NCI-H2227 (cell line): ENCODE results near the gene PARVB.

Experiments
- DNase-seq: peaks from one replicate; lab custom pipeline; 2025; ENCODE audit not compliant: unreplicated experiment; lab: John Stamatoyannopoulos, UW

PARVB gene

DNA sequence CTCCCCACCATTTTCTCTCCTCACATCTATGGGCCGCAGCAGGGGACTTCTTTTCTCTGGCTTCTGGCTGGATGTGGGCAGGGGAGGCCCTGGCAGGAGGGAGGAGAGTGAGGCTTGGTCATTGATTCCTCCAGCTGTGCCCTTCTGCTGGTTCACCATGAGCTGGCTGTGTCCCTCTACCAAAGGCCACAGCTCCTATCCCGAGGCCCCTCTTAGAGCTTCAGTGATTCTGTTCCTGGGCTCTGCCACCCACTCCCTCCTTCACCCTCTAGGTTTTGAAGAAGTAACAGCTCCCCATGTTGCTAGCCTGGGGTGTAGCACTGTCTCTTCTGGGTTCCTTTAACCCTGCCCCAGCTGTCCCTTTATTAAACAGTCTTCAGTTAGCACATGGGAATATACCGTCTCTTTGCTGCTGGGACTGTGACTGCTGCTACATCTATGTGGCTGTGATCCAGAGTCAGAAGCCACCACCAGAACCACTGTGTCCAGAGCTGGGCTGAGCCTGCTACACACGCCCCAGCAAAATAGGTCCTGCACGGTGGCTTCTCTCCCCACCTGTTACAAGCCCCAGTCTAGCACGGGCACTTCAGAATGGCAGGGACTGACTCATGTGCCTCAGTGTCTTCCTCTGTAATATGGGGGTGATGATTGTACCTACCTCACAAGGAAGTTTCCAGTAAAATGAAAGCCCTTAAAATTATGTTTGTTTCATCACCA lies 156.0 kb downstream of the PARVB start:
- no peak for DNase-seq

DNA sequence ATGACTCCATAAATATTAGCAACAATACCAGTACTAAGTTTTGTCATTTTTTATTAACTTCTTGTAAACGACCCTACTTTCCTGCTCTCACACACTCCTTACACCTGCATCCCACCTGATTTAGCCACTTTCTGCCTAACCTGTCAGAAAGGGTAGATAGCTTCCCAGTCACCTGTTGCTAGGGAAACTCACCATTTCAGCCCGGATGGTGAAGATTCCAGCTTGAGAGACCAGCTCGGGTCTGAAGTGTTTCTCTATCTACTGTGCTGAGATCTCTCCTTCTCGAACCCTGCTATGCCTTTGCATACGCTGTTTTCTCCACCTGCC lies 156.6 kb downstream of the PARVB start, which contains the start of gene PARVG:
TSS of gene PARVG (plus strand) at position 220 of the 327 bp plus-strand sequence. CDS start 2,405 bp downstream, outside the sequence.
- DNase-seq: no peak

DNA sequence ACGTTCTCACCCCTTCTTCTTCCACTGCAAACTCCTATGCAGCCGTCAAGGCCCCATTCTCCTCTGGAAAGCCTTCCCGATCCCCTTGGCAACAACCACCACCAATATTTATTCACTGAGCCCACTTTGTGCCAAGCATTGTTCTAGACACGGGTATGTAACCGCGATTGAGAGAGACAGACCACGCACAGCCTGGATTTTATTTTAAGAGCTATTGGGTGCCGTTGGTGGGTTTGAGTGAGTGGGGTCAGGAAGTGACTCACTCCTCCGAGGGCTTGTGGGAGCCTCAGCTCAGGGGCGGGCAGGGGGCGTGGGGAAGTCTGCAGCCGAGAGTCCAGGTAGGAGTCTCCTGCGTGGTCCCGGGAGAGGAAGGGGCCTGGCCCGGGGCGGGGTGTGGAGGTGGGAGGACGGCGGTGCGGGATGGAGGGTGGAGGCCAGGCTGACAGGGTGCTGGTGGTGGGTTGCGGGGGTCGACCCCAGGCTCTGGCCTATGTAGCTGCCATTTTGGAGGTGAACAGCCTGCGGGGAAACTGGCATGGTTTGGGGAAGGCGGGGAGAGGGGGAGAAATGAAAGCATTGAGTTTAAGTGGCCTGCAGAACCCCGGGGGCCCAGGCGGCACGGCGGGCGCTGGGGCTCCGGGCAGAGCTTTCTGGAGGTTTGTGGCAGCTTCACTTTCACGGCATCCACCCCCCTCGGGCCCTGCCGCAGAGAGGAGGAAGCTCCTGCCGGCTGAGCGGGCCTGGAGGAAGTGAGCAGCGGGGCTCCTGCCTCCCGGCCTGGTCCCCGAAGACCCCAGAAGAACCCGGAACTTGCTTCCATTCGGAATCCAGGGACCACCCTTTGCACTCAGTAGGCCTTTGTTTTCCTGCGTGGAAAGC lies 157.2 kb downstream of the PARVB start:
- no peak for DNase-seq

DNA sequence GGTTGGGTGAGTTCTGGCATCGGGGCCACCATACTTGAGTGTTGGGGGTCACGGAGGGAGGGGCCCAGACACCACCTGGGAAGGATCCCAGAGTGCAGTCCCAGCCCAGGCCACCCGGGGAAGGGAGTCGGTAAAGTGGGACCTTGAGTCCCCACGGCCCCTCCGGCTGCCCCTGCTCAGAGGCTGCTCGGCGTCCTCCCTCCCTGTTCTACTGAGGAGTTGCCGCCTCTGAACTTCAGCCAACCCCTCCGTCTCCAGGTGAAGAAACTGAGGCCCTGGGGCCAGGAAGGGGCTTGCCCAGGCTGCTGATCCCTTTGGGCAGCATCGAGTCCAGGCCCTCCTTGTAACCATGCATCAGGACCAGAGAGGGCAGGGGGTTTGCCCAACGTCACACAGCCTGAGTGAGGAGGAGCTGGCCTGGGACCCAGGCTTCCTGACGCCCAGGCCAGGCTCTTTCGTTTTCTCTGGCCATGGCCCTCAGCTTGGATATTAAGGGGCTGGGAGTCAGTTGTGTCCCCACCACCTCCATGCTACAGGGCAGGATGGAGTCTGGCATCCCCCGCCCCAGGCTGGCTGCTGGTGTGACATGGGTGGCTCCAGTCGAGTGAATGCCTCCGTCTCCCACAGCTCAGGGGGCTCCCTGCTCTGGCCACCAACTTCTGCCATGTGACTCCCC lies 157.9 kb downstream of the PARVB start:
- no peak for DNase-seq

DNA sequence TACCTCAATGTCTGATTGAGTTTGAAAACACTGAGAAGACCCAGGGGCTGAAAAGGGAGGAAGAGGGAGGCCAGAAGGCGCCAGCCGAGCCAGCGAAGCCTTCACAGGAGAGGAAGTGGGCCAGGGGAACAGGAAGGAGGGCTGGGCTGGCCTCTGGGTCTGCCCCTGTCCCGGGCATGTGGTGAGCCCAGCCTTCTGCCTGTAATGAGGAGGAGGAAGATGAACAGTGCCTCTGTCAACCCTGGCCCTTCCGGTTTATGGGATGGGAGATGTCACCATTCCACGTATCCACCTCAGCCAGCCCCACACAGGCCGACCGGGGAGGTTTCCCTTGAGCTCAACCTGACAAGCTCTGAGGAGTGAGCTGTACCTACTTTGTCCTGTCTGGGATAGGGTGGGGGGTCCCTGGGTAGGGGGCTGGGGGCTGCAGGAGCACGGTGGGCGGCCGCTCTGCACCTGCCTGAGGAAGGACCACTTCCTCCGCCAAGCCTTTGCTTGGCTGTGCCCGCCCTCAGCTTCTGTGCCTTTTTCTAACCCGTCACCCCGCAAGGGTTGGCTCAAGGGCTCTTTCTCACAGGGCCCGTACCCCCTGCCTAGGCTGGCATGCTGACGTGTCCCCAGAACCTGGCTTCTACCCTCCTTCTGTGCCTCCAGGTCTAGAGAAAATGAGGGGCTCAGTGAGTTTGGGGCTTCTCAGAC lies 158.6 kb downstream of the PARVB start:
- no peak for DNase-seq

DNA sequence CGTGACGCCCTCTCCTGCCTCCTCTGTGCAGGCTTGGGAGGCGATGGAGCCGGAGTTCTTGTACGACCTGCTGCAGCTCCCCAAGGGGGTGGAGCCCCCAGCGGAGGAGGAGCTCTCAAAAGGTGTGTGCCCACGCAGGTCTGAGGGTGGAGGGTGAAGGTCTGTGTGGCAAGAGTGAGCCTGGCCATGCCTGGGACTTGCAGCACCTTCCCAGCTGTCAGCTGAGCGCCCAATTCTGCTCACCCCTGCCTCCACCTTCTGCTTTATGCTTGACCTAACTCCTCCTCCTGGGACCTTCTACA lies 159.1 kb downstream of the PARVB start:
- no peak for DNase-seq

DNA sequence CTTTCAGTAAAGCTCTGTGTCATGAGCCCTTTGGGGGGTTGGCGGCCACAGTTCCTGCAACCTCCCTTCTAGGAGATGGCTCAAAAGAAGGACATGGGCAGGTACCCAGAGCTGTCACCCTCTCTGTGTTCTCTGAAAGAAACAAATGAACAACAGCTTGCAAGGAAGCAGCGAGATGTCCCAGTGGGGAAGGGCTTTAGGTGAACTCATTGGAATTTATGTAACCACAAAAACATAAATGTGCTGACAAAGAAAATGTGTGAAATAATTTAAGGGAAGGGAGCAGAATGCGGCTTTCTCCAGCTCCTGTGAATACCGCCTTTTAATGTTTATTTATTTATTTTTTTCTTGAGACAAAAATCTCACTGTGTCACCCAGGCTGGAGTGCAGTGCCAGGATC lies 159.9 kb downstream of the PARVB start:
- no peak for DNase-seq

DNA sequence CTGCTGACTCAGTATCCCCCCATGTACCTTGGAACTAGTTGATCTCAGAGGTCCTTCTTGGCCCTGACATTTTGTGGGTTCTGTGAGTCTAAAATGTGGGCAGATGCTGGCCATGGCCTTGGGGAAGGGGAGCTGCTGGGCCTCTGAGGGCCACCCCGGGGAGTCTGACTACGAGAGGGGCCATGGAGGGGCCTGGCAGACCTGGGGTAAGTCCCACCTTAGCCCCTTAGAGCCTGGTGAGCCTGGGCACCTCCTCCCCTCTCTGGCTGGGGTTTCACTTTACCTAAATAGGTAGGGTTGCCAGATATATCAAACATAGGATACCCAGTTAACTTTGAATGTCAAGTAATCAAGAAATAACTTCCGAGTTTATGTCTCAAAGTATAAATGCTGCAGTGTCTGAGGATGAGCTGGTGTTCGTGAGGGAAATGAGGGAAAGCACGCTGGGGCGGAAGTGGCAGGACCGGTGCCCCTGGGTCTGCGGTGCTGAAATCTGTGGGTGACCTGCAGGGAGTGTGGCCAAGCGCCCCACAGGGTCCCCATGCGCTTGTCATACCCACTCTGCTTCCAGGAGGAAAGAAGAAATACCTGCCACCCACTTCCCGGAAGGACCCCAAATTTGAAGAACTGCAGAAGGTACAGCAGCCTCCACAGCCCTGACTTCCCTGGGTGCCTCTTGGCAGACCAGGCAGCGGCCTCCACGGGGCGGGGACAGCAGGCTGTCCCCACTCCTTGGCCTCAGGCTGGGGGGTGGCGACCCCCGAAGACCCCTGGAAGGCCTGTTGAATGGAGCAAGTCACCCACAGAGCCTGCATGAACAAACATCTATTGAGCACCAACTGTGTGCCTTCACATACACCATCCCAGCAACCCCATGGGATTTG lies 161.4 kb downstream of the PARVB start:
- no peak for DNase-seq

DNA sequence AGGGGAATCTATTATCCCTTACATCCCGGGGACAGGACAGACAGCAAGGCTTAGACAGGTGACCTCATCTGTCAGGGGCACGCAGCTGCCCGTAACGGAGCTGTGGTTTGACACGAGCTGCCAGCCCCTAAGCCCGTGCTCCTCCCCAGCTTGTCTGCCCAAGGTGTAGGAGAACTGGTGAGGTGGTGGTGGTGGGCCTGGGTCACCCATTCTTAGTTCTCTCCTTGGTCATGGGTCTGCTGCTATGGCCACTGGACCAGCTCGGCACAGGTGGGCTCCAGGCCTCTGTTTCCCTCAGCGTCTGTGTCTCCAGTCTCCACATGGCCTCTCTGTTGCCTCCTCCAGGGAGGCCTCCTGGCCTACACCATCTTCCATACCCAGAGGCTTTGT lies 162.0 kb downstream of the PARVB start:
- no peak for DNase-seq

DNA sequence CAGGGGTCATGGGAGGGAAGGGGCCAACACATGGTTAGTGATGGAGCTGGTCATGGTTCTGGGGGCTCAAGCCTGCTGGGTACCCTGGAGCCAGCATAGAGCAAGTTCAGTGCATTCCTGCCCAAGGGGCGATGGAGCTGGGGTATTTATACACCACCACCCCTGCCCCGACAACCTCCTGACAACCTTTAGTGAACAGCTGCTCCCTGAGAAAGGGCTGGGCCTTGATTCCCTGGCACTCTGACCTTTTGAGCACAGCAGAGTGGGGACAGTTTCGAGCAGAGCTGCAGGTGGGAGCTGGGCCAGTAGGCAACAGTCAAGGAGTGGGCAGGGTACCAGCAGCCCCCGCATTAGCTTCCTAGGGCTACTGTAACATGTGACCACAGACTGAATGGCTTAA lies 162.6 kb downstream of the PARVB start:
- DNase-seq: no peak

DNA sequence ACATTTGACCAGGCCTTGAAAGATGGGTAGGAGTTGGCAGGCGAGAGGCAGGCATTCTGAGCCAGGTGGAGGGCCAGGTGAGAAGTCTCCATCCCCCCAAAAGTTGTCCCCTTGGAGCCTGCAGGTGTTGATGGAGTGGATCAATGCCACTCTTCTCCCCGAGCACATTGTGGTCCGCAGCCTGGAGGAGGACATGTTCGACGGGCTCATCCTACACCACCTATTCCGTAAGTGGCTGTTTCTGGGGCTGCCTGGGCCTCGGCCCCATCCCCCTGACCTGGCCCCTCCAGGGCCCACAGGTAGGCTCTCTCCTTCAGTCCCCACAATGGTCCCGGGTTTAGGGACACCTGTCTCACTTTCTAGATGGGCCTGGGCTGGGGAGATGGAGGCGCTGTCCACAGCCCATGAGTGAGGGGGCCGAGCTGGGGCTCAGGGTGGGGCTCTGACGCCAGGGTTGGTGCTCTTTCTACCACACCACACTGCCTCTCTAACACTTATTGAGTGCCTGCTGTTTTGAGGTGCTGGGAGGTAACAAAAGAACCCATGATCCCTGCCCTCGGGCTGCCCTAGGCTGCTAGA lies 163.6 kb downstream of the PARVB start:
- no peak for DNase-seq

DNA sequence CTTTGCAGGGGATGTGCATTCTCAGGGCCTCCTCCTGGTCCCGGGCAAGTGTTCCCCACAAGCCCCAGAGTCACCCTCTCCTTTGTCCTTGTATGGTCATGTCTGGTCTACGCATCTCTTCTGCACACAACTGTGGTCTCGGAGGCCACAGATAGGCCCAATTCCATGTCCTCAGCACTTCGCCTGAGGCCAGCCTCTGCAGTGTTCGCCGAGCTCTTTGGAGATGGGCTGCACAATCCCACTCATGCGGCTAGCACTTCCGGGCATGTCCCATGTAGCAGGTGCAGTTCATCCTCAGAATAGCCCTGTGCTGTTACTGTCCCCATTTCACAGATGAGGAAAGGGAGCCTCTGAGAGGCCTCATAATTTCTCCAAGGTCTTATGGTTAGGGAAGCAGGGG lies 164.2 kb downstream of the PARVB start:
- no peak for DNase-seq

DNA sequence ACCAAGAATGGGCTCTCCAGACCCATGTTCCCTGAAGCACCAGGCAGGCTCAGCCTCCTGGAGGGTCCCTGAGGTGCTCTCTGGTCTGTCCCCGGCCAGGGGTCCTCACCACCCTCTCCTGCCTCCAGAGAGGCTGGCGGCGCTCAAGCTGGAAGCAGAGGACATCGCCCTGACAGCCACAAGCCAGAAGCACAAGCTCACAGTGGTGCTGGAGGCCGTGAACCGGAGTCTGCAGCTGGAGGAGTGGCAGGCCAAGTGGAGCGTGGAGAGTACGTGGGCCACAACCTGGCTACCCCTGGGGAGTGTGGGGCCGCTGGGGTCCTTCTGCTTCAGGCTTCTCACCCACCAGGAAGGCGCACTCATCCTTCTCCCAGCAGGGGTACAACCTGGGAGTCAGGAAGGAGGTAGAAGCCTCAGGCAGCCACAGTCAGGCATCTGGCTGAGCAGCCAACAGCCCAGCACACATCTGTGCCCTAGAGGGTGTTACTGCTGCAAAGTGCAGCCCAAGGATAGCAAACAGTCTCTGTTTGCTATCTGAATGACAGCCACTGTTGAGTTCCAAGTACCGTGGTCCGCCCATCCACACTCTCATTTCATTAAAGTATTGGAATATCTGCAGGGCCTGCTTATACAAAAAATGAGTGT lies 165.0 kb downstream of the PARVB start:
- DNase-seq: no peak

DNA sequence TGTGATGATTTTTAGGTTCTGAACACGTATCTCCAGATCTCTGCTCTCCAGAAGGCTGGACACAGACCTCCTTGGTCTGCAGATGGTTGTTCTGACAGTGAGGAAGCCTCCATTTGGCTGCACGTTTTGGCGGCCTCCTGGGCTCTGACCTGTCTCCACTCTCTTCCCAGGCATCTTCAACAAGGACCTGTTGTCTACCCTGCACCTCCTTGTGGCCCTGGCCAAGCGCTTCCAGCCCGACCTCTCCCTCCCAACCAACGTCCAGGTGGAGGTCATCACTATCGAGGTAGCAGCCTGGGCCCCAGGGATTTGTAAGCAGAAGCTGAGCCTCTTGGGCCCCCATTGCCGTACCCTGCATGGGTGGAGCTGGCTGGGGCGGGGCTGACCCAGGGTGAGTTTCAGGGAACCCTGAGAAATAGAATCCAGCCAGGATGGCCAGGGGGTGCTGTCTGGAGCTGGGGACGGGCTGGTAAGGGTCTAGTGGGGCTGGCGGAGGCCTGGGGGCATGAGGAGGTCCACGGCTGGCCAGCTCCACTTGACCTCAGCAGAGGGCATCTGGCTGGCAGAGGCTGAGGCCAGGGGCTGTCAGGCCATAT lies 166.4 kb downstream of the PARVB start:
- no peak for DNase-seq

DNA sequence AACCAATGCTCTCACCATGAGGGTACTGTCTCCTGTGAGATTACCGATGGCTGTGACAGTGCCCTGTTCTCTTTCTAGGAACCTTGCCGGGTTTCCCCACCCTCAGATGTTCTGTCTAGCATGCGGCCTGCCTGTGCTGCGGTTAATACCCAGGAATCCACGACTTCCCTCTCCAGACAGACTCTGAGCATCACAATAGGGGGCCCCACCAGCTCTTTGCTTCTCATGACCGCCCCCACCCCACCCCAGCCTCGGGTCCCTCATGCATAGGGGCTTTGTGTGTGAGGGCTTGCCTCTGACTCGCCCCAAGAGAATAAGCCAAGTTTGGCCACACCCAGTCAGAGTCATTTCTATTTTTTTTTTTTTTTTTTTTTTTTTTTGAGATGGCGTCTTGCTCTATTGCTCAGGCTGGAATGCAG lies 166.9 kb downstream of the PARVB start:
- no peak for DNase-seq

DNA sequence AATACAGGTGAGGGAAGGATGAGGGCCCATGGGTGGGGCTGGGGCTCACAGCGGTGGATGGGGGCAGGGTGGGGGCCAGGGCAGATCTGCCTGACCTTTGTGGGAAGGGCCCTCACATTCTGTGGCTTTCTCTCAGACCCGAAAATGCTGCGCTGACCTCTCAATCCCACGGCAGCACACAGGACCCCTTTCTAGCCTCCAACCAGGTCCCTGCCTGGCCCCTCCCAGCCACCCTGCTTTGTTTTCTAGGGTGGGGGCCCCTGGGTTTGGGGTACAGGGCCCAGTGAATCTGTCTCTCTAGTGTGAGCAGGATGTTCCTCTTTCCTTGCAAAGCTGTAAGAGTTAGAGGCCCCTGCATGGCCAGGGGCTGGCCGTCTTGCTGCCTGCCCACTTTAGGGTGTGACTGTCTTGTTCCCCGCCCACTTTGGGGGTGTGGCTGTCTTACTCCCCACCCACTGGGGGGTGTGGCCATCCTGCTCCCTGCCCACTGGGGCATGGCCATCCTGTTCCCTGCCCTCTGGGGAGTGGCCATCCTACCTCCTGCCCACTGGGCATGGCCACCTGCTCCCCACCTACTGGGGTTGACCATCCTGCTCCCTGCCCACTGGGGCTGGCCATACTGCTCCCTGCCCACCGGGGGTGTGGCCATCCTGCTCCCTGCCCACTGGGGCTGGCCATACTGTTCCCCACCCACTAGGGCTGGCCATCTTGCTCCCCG lies 168.2 kb downstream of the PARVB start:
- DNase-seq: peak; percentile 6

DNA sequence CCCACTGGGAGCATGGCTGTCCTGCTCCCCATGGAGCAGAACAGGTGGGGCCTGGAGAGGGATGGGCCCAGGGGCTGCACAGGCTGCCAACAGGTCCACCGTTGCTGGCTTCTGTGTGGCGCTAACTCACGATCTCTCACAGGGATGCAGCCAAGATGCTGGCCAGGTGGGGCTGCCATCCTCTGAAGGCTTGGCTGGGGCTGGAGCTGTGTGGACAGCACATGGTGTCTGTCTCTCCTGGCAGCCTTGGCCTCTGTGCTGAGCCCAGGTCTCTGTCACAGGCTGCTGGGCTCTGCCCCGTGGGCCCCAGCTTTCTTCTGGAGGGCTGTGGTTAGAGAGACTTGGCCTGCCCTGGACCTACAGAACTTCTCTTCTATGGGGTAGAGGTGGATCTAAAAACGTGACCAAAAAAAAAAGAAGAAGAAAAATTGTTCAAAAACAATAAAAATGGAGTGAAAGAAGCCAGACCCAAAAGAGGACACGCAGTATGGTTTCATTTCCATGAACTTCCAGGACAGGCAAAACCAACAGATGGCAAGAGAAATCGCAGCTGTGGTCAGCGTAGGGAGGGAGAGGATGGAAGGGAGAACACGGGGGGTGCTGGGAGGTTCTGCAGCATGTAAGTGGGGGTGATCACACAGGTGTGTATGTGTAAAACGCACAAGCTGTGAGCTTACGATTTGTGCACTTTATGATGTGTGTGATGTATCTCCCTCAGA lies 168.9 kb downstream of the PARVB start:
- no peak for DNase-seq

DNA sequence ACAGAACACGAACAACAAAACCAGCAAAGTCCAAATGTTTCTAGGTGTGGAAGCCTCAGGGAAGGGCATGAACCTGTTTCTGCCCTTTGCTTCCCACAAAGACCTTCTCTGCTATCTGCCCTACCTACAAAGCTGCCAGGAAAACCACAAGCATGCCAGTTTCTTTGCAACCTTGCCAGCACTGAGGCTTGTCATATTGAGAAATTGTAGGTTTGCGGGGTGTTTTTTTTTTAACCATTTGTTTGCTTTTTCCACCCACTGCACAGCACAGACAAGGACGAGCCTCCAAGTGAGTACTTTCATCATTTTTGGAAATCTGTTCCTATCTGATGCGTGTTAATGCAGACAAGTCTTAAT lies 169.4 kb downstream of the PARVB start:
- DNase-seq: no peak
